DMS153 treated with DMSO at 0.1 percent for 48 hours (cell line): Measurements from ENCODE around the gene POR.
"Not testable (repeated sequence)": the region's sequence is repeated elsewhere in the genome, so short reads cannot be mapped to it uniquely, and the experiment has no call there.

ENCODE experiments used
- DNase-seq: peaks from one replicate; lab custom pipeline; 2025; ENCODE audit not compliant: unreplicated experiment; lab: John Stamatoyannopoulos, UW

Gene POR

GRCh38 chr7:75988568-75989499, 73.9 kb downstream of the POR start:
- DNase-seq: no peak

GRCh38 chr7:75989500-75990388, 74.8 kb downstream of the POR start:
- no peak for DNase-seq

GRCh38 chr7:75991531-75992082, 76.7 kb downstream of the POR start:
- no peak for DNase-seq

GRCh38 chr7:75992083-75992755, 77.3 kb downstream of the POR start:
- no peak for DNase-seq

GRCh38 chr7:75993689-75994387, 78.9 kb downstream of the POR start:
- DNase-seq: no peak

GRCh38 chr7:75994388-75995051, 79.6 kb downstream of the POR start, which contains the start of gene TMEM120A:
TSS of gene TMEM120A (minus strand) at chr7:75994595. CDS start at chr7:75994570, 25 bp downstream.
- peak; percentile 72 for DNase-seq

GRCh38 chr7:75995052-75995471, 80.1 kb downstream of the POR start:
- DNase-seq: no peak

GRCh38 chr7:75995996-75996395, 81.0 kb downstream of the POR start:
- DNase-seq: no peak

GRCh38 chr7:75996476-75996875, 81.5 kb downstream of the POR start:
- DNase-seq: no peak

- DNase-seq: no peak
Observed at GRCh38 chr7:75998038-75998437, 83.1 kb downstream of the POR start.

GRCh38 chr7:76000566-76000965, 85.6 kb downstream of the POR start:
- no peak for DNase-seq

- no peak for DNase-seq
Observed at GRCh38 chr7:76002139-76002538, 87.2 kb downstream of the POR start.

- DNase-seq: no peak
Observed at GRCh38 chr7:76002822-76003221, 87.9 kb downstream of the POR start.

- DNase-seq: no peak
Observed at GRCh38 chr7:76003351-76003750, 88.4 kb downstream of the POR start.

GRCh38 chr7:76005004-76005403, 90.0 kb downstream of the POR start:
- not testable (repeated sequence) for DNase-seq

GRCh38 chr7:76008156-76008687, 93.3 kb downstream of the POR start:
- DNase-seq: no peak

GRCh38 chr7:76009672-76010600, 95.0 kb downstream of the POR start:
- no peak for DNase-seq

GRCh38 chr7:76011442-76011861, 96.5 kb downstream of the POR start:
- DNase-seq: no peak
